Breast epithelium (tissue), 3 donors: ENCODE measurements around the gene ARHGAP18.

Experiments
- CTCF ChIP-seq, 3 donors: fragments of 450-650 bp; IDR thresholded peaks; one replicate each; pipeline ENCODE4 v1.5.1; 2016 to 2017; ENCODE audit warnings: antibody characterized with exemption in 3 of 3, mild to moderate bottlenecking in 3 of 3, moderate library complexity in 3 of 3
- POLR2A ChIP-seq: fragments of 450-650 bp; IDR thresholded peaks from one replicate; pipeline ENCODE4 v1.6.1; 2016; ENCODE audit warnings: antibody characterized with exemption, mild to moderate bottlenecking, moderate library complexity

- TF ChIP-seq CTCF (IDR thresholded peaks at IDR 0.05) (no peak), POLR2A (no peak)
Observed at GRCh38 chr6:129642322-129642721, 67.7 kb downstream of the ARHGAP18 start.
